EL (cell line): ENCODE data around the gene RLN2.

ENCODE experiments used
- DNase-seq: peaks from one replicate; pipeline ENCODE4 v3.0.0-alpha.2; 2016

RLN2 gene

DNA sequence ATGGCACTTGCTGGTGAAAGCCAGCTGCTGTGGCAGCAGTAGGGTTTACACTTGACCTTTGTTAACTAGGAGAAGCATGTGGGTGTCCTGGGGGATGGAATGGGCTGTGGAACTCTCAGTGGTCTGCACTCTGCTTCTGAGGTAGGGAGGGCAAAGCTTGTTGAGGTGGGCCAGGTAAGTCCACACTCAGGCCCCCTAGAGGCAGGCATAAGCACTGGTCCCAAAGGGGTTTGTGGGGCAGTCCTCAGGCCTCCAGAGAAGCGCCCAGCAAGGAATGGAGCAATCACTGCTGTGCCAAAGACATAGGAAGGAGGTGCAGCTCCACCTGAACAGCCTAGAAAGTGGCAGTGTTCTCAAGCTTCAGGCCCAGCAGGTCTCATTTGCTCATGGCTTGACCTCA is 38.6 kb downstream of the RLN2 start:
- DNase-seq: no peak

DNA sequence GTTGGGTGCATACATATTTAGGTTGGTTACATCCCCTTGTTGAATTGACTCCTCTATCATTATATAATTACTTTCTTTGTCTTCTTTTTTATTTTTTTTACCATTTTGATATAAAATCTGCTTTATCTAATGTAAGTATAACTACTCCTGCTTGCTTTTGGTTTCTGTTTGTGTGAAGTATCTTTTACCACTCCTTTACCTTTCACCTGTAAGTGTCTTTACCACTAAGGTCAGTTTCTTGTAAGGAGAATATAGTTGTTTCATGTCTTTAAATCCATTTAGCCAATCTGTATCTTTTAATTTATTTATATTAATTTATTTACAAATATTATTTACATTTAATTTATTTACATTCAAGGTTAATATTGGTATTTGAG is 40.3 kb downstream of the RLN2 start:
- DNase-seq: no peak

DNA sequence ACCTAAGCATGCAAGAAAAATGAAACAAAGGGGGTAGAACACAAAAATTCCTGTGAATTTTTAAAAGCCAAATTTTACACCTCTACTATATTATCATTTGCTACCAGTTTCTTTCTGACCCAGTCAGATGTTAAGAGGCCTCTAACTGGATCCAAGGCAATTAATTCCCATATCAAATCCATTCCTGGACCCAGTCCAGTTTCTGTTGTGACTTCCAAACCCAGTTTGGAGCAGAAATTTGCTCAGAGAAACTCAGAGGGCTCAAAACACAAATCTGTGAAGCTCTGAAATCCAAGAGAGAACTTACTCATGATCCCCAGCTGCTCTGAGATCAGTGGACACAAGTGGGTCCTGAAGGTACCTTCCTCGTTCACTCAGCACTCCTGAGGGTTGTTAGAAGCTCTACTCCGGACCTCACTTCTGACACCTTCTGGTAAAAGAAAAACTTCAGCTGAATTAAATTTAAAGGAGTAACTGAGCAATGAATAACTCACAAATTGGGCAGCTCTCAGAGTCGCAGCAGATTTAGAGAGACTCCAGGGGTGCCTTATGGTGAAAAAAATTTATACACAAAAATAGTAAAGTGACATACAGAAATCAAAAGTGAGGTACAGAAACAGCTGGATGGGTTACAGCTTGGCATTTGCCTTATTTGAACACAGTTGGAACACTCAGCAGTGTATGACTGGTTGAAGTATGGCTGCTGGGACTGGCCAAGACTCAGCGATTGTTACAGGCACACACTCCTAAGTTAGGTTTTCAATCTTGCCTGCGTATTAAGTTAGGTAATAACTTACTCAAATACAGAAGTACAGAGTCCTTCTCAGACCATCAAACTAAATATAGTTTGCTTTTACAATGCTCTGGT is 40.9 kb downstream of the RLN2 start:
- peak; percentile 21 for DNase-seq
